GOT3 (cell line): ENCODE results near the gene SLC25A10.
A peak's percentile ranks its signal among the peaks of the same experiment; 100 is the strongest.

Experiments
- DNase-seq: peaks from one replicate; lab custom pipeline; 2025; ENCODE audit warnings: mixed read lengths; lab: John Stamatoyannopoulos, UW

SLC25A10 gene

DNA sequence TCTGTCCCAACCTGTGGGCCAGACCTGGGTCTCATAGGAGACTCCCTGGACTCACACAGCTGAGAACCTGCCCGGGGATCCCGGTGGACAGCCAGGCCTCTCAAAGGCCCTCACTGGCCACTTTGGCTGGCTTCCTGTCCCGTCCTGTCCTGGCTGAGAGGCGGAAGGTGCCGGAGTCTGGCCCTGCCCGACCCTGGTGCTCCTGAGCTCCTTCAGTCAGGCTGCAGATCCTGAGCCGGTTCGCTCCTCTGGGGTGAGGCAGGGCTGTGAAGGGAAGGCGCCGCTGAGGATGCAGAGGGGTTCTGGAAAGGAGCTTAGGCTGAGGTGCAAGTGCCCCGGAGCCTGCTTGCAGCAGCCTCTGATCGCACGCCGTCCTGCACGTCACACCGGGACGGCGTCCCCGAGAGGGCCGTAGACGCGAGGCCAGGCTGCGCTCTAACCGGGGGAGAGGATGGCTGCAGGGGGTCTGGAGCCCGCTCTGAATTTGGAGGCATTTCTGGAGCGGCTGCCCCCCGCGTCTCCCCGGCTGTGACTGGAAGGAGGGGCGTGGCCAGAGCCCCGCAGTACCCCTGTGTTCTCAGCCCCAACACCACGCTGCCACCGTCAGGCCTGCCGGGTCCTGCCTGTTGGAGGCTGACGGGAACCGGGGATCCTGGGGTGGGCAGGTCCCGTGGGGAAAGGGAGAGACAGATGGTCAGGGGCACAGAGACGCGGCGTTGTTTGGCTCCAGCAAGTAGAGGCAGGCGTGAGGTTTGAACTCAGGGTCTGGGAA is 24.1 kb upstream of the SLC25A10 start:
- no peak for DNase-seq

DNA sequence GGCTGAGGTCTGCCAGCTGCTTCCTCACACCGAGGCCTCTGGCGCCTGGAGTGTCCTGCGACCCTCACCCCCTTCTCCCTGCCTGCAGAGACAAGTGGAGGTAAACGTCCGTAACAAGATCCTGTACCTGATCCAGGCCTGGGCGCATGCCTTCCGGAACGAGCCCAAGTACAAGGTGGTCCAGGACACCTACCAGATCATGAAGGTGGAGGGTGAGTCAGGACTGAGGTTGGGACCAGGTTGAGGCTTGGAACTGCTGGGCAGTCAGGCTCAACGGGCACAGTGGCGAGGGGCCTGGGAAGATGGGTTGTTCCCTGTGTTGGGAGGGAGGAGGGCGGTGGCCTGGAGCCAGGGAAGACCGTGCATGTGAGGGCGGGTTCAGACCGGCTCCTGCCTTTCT is 23.5 kb upstream of the SLC25A10 start:
- DNase-seq, result no peak

DNA sequence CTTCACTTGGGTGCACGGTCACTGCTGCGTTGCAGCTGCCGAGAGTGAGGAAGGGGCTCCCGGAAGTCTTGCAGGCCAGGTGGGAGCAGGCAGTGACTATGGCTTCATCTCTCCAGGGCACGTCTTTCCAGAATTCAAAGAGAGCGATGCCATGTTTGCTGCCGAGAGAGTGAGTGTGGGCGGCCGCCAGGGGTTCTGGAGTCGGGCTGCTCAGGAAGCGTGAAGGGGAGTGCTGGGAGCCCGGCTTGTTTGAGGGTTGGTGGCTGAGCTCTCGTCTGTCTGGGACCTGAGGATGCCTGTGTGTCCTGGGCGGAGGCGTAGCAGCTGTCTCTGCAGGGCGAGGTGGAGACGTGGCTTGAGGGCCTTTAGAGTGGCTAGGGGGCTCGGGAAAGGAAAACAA is 22.0 kb upstream of the SLC25A10 start:
- no peak for DNase-seq

DNA sequence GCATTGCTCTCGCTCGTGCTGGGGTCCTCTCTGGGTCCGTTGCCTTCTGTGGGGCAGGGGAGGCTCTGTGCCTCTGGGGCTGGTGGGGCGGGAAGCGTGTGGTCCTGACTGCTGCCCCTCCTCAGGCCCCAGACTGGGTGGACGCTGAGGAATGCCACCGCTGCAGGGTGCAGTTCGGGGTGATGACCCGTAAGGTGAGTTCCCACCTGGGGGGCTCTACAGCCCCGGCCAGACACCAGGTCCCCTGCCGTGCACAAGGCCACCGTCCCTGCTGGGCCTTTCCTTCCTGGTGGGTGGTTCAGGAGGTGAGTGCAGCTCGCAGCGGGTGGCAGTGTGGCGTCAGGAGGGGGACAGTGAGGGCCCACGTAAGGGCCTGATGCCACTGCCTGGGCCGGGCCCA is 21.5 kb upstream of the SLC25A10 start:
- no peak for DNase-seq

DNA sequence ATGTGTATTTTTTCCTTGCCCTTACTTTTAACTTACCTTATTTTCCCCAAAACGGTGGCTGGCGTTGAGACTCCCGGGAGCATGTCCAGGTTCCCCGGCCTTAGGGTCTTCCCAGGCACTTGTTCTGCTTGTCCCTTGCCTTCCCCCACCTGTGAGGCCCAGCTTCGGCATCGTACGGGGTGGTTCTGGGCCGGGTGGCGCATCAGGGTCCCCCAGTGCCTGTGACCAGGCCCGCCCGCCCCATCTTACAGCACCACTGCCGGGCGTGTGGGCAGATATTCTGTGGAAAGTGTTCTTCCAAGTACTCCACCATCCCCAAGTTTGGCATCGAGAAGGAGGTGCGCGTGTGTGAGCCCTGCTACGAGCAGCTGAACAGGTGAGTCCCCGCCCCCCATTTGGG is 20.9 kb upstream of the SLC25A10 start:
- no peak for DNase-seq

DNA sequence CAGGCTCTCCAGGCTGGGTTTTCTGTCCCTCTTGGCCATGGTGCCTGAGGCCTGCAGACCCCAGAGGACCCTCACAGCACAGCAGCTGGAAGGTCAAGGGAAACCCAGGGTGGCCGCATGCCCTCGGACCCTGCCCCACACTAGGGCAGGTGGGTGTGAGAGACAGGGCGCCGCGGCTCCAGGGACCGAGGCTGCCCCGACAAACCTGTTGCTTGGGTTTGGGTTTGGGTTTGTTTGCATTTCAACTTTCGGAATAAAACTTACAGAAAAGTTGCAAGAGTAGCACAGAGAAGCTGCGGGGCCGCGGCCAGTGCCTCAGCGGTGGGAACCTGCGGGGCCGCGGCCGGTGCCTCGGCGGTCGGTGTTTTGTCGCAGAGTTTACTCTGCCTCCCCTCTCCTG is 20.5 kb upstream of the SLC25A10 start:
- DNase-seq, result no peak

DNA sequence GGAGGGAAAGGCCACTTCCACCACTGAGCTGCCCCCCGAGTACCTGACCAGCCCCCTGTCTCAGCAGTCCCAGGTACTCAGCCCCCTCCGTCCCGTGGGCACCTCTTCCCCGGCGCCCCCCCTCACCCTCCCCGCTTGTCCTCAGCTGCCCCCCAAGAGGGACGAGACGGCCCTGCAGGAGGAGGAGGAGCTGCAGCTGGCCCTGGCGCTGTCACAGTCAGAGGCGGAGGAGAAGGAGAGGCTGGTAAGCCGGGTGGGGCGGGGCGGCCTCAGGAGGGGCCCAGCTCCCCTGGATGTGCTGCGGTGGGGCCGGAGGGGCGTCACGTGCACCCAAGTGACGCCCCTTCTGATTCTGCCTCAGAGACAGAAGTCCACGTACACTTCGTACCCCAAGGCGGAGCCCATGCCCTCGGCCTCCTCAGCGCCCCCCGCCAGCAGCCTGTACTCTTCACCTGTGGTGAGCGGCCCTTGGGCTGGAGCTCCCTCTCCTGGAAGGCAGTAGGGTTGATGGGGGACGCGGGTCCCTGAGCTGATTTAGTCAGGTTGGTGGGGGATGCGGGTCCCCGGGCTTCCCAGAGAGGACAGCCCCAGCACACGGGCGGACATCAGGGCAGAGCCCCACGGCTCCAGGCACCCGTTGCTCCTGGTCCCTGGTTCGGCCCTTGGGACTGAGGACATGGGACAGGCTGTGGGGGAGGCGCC is 18.4 kb upstream of the SLC25A10 start:
- DNase-seq, result no peak

DNA sequence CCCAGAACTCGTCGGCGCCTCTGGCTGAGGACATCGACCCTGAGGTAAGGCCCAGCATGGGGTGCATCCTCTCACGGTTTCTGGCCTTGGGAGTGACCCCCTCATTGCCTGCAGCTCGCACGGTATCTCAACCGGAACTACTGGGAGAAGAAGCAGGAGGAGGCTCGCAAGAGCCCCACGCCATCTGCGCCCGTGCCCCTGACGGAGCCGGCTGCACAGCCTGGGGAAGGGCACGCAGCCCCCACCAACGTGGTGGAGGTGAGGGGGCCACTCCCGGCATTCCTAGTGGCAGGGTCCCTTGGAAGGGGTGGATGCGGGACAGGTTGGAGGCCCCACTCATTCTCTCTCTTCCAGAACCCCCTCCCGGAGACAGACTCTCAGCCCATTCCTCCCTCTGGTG is 17.3 kb upstream of the SLC25A10 start:
- DNase-seq, result no peak

DNA sequence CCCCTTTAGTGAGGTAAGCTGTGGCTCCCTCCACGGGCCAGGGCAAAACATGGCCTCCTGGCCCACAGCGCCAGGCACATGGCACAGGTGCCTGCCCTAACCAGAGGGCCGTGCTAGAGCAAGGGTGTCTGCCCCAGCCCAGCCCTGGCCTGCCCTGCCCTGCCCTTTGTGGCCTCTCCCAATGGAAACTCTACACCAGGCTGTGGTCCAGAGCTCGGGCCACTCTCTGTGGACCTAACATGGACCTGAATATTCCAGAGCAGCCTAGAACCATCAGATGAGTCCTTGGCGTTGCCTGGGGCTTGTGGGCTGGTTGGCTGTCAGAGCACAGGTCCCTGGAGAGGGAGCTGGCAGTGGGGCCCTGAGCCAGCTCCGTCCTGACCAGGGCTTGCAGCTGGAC is 16.9 kb upstream of the SLC25A10 start:
- no peak for DNase-seq

DNA sequence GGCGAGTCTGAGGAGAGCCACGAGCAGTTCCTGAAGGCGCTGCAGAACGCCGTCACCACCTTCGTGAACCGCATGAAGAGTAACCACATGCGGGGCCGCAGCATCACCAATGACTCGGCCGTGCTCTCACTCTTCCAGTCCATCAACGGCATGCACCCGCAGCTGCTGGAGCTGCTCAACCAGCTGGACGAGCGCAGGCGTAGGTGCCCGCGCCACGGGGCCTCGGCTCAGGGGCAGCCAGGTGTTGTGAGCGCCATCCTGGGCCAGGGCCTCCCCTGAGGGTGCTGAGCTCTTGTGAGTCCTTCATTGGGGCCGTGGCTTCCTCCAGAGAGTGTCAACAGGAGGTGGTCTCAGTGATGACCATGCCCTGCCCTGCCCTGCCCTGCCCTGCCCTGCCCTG is 16.3 kb upstream of the SLC25A10 start:
- no peak for DNase-seq

DNA sequence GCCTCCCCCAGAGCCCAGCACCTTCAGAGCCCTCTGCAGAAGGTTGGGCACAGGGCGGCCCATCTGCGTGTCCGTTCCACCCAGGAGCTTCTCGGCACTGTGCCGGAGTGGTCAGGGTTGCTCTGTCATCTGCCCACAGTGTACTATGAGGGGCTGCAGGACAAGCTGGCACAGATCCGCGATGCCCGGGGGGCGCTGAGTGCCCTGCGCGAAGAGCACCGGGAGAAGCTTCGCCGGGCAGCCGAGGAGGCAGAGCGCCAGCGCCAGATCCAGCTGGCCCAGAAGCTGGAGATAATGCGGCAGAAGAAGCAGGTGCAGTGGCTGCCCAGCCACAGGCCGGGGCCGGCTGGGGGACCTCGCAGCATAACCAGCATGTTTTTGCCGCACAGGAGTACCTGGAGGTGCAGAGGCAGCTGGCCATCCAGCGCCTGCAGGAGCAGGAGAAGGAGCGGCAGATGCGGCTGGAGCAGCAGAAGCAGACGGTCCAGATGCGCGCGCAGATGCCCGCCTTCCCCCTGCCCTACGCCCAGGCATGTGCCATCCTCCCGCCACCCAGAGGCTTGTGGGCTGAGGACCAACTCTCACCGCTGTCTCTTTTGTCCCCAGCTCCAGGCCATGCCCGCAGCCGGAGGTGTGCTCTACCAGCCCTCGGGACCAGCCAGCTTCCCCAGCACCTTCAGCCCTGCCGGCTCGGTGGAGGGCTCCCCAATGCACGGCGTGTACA is 15.7 kb upstream of the SLC25A10 start:
- no peak for DNase-seq

DNA sequence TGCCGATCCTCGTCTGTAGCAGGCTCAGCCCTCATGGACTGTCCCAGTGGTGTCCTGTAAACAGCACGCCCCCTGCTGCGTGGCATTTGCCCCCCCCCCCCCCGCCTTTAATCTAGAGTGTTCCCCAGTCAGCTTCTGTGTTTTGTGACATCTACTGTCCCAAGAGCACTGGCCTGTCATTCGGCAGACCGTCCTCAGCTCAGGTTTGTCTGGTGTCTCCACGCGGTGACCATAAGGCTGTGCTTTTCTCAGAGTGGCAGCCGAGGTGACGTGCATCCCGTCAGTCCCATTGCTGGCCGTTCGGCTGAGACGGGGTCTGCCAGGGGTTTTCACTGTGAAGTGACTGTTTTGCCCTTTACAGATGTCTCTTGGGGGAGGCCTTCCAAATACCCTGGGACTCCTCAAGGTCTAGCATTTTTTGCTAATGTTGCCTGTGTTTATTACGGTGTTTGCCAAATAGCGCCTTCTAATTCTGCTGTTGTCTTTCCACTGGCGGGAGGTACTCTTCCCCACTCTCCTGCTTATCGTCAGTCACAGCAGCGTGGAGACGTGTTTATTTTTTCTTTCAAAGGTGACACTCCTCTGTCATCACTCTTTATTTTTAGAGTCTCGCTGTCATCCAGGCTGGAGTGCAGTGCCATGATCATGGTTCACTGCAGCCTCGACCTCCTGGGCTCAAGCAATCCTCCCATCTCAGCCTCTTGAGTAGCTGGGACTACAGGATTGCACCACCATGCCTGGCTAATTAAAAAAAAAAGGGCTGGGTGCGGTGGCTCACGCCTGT is 14.6 kb upstream of the SLC25A10 start:
- DNase-seq, result no peak

DNA sequence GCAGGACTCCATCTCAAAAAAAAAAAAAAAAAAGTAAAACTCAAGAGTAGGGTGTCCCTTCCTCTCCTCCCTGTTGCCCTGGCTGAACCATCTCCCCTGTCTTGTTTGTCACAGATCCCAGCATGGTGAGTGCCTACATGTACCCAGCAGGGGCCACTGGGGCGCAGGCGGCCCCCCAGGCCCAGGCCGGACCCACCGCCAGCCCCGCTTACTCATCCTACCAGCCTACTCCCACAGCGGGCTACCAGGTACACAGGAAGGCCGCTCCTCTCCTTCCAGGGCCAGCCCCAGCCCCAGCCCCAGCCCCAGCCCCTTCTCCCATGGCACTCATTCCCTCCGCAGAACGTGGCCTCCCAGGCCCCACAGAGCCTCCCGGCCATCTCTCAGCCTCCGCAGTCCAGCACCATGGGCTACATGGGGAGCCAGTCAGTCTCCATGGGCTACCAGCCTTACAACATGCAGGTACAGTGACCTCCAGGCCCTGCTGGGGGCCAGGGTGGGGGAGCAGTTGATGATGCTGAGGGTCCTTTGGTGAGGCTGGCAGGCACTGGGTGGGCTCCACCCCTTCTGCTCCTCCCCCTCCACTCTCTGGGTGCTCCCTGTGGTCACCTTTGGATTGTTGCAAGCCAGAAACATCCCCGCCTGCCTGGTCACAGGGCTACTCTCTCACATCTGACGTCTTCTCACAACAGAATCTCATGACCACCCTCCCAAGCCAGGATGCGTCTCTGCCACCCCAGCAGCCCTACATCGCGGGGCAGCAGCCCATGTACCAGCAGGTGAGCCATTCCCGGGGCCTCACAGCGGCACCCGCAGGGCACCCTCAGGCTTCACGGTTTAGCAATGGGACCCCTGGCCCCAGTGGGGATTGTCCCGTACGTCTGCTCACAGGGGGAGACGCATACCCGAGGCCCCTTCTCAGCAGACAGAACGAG is 11.5 kb upstream of the SLC25A10 start:
- DNase-seq, result no peak

DNA sequence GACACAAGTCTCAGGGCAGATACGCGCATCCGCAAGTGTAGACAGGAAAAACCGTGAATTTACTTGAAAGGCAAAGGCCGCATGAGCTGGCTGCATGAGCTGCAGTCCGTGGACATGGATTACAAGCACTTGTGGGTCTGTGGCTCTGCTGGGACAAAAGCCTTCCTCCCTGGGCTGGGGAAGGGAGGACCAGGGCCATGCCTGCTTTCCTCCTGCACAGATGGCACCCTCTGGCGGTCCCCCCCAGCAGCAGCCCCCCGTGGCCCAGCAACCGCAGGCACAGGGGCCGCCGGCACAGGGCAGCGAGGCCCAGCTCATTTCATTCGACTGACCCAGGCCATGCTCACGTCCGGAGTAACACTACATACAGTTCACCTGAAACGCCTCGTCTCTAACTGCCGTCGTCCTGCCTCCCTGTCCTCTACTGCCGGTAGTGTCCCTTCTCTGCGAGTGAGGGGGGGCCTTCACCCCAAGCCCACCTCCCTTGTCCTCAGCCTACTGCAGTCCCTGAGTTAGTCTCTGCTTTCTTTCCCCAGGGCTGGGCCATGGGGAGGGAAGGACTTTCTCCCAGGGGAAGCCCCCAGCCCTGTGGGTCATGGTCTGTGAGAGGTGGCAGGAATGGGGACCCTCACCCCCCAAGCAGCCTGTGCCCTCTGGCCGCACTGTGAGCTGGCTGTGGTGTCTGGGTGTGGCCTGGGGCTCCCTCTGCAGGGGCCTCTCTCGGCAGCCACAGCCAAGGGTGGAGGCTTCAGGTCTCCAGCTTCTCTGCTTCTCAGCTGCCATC is 10.6 kb upstream of the SLC25A10 start:
- no peak for DNase-seq

DNA sequence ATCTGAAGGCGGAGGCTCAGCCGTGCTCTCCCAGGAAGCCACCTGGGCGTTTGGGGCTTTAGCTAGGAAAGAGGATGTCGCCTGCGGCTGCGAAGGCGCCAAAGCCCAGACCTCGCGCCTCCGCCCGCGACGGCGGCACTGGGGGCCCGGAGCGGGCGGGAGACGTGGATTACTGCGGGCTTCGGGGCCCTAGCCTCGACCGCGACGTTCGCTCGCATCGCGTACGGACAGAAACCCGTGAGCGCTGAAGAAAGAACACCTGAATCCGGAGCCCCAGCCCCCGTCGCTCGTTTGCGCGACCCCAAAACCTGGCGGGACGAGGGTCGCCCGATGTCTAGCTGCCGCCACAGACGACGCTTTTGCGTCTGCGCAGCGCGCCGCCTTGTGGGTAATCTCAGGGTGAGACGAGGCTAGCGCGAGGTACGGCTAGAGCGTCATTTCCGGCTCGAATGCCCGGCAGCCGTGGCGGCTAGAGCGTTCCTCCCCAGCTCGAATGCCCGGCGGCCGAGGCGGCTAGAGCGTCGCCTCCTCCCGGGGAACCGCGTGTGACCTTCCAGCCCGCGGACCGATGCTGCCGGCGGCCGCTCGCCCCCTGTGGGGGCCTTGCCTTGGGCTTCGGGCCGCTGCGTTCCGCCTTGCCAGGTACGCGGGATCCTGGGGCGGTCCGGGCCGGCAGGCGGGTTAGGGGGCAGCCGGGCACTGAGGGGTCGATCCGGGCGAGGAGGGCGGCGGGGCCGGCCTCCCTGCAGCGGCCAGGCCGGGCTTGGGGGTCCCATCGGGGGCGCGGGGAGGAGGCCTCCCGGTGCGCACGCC is 8.9 kb upstream of the SLC25A10 start, which contains the start of gene MRPL12:
Gene MRPL12 (plus strand): TSS at position 434 of the 813 bp plus-strand sequence. CDS start 135 bp downstream, at position 569.
- peak; percentile 62 for DNase-seq

DNA sequence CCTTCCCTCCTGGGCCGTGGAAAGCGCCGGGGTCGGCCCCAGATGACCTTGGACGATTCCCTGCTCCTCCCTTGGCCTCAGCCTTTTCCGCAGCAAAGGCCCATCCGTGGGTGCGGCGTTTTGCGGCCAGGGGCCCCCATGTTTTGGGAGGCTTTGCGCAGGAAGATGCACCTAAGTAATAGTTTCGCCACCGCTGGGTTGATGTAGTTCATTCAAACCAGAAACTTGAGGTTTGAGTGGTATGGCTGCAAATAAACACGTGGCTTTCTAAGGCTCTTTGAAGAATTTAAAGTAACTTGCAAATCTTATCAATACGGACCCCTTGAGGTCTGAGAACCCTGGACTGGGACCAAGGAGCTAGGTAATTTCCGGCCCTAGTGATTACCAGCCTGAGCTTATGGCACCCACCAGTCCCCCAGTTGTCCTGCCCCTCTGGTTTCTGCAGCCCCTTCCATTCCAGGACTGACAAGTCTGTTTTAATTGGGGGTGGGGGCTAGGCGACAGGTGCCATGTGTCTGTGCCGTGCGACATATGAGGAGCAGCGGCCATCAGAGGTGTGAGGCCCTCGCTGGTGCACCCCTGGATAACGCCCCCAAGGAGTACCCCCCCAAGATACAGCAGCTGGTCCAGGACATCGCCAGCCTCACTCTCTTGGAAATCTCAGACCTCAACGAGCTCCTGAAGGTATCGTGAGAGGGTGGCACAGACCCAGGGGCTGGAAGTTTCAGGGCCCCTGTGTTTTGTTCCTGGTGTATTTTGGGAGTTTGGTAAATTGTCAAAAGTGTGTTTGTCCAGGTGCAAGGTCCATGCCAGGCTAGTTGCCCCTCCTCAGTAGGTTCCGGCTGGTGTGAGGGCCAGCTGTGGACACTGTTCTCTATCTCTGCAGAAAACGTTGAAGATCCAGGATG is 8.1 kb upstream of the SLC25A10 start:
- no peak for DNase-seq

DNA sequence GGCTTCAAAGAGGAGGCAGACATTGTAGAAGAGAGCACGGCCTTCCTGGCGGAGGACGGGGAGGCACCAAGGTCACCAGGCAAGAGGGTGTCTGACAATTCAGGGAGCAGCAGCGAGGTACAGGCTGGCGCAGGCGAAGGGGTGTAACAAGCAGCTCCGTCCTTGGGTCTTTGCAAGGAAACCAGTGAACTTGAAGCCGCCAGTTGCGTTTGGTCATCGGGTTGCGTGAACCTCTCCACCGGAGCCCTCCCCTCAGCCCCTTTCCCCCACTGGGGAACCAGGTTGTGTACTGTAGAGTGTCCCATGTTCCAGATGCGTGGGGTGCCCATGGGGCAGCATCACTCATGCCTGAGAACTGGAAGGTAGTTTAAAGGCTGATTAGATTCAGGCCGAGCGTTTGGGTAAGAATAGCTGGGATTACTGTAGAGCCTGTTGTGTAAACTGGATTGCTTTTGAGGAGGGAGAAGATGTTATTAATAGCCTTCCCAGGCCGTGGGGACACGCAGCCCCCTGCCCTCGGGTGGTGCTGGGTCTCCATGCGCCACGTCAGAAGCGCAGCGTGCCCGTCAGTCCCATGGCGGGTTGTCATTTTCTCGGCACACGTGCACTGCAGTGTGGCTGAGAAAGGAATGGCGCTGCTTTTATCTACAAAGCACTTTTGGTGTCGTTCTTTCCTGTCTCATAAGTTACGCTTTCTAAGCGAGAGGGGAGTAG is 6.4 kb upstream of the SLC25A10 start:
- DNase-seq, result no peak

DNA sequence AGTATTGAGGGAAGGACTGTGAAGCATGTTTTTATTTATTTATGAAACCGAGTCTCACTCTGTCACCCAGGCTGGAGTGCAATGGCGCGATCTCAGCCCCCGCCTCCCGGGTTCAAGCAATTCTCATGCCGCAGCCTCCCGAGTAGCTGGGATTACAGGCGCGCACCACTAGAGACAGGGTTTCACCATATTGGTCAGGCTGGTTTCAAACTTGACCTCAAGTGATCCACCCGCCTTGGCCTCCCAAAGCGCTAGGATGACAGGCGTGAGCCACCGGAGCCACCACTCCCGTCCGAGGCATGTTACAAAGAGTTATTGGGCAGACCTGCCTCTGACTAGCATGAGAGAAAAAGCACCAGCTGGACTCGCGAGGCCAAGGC is 5.9 kb upstream of the SLC25A10 start:
- DNase-seq, result no peak
